Chondrocyte (in vitro differentiated cells): ENCODE measurements around the gene TEKT2. TPM values are rescaled to one million over a fixed set of nuclear protein-coding genes. Genes with fewer than 3 reads are reported as not detected.

Experiments
- DNase-seq: peaks from one replicate; pipeline ENCODE4 v3.0.0; 2021; ENCODE audit warnings: mixed read lengths, low spot score
- H3K27ac Mint-ChIP-seq: one replicate; pipeline ENCODE4 v1.8.0; 2021; ENCODE audit warnings: mild to moderate bottlenecking, moderate library complexity, mixed read lengths; ENCODE audit not compliant: unreplicated experiment
- H3K27me3 Mint-ChIP-seq: 2 replicates; pipeline ENCODE4 v1.8.0; 2021; ENCODE audit warnings: low read depth, mixed read lengths
- H3K36me3 Mint-ChIP-seq: 2 replicates; pipeline ENCODE4 v1.8.0; 2021; ENCODE audit warnings: low read depth, mixed read lengths
- H3K4me1 Mint-ChIP-seq: 2 replicates; pipeline ENCODE4 v1.8.0; 2021; ENCODE audit warnings: low read depth, mild to moderate bottlenecking, mixed read lengths
- H3K4me3 Mint-ChIP-seq: one replicate; pipeline ENCODE4 v1.8.0; 2021; ENCODE audit warnings: mild to moderate bottlenecking, moderate library complexity, mixed read lengths; ENCODE audit not compliant: unreplicated experiment
- H3K9me3 Mint-ChIP-seq: 2 replicates; pipeline ENCODE4 v1.8.0; 2021; ENCODE audit warnings: low read depth, mixed read lengths
- total RNA-seq: library from RNA; stranded (reverse); gene quantifications from 3 replicates; pipeline ENCODE4 v1.2.1, GENCODE V29; 2021
- TF ChIP-seq, protein P1 (sequence below): fragments of 200-600 bp; sonication (generic); IDR thresholded peaks from 2 replicates; pipeline ENCODE4 v1.5.0; 2021; ENCODE audit warnings: antibody characterized with exemption, mild to moderate bottlenecking, moderate library complexity

The TEKT2 gene
- total RNA-seq, 1 donor from 2014 or later = 0.17 TPM

DNA sequence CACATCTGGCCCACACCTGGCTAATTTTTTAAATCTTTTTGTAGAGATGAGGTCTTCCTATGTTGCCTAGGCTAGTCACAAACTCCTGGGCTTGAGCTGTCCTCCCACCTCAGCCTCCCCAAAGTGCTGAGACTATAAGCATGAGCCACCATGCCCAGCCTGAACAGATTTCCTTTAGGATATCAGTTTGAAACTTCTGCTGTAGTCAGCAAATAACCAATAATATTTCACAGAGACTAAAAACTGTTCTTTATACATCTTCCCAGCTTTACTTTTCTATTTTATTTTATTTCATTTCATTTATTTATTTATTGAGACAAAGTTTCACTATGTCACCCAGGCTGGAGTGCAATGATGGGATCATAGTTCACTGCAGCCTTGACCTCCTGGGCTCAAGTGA is 29.9 kb upstream of the TEKT2 start:
- DNase-seq = no peak
- Mint-ChIP-seq H3K36me3 (peaks cover 13% of the 10 kb centered on the region), H3K9me3 (no peaks in the 10 kb centered on the region), H3K4me1 (no peaks in the 10 kb centered on the region), H3K4me3 (no peak overlapping the region), H3K27ac (no peak overlapping the region), H3K27me3 (no peaks in the 10 kb centered on the region)
- TF ChIP-seq, protein P1, sequence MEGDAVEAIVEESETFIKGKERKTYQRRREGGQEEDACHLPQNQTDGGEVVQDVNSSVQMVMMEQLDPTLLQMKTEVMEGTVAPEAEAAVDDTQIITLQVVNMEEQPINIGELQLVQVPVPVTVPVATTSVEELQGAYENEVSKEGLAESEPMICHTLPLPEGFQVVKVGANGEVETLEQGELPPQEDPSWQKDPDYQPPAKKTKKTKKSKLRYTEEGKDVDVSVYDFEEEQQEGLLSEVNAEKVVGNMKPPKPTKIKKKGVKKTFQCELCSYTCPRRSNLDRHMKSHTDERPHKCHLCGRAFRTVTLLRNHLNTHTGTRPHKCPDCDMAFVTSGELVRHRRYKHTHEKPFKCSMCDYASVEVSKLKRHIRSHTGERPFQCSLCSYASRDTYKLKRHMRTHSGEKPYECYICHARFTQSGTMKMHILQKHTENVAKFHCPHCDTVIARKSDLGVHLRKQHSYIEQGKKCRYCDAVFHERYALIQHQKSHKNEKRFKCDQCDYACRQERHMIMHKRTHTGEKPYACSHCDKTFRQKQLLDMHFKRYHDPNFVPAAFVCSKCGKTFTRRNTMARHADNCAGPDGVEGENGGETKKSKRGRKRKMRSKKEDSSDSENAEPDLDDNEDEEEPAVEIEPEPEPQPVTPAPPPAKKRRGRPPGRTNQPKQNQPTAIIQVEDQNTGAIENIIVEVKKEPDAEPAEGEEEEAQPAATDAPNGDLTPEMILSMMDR = no peak

DNA sequence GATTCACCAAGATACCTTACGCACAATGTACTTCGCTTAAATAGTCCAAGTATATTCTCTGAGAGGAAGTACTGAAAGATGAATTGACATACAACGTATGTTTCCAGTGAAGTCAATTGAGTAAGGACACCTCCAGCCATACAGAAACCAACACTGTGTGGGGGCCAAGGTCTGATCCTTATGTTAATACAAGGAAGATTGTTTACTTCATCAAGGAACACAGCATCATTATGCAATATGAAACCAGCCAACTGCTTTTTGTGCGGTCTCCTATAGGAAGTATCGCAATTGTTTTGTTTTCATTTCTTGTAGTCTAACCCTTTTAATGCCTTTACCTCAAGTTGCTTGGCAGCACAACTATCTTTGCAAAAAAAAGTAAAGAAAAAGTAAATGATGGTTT is 28.2 kb upstream of the TEKT2 start:
- Mint-ChIP-seq H3K36me3 (peaks cover 9% of the 10 kb centered on the region), H3K27ac (no peak overlapping the region), H3K9me3 (no peaks in the 10 kb centered on the region), H3K4me3 (no peak overlapping the region), H3K4me1 (no peaks in the 10 kb centered on the region), H3K27me3 (no peaks in the 10 kb centered on the region)
- TF ChIP-seq, protein P1 = no peak
- DNase-seq = no peak

DNA sequence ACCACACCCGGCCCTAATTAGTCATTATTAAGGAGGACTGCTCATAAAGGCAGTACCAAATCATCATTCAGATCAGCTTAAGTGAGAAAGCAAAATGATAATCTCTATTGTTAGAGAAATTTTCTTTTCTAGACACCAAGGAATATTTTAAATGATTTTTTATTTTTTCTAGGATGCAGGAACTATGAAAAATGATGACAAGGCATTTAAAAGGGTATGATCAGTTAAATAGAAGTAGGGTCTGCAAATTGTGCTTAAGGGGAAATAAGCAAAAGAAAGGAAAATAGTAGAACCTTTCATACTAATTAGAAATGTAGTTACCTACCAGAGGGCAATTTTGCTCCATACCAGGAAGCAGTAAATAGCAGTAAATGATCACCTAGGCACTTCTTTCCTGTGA is 21.6 kb upstream of the TEKT2 start:
- Mint-ChIP-seq H3K27me3 (no peaks in the 10 kb centered on the region), H3K9me3 (no peaks in the 10 kb centered on the region), H3K27ac (no peak overlapping the region), H3K36me3 (no peaks in the 10 kb centered on the region), H3K4me3 (no peak overlapping the region), H3K4me1 (no peaks in the 10 kb centered on the region)
- no peak for DNase-seq
- TF ChIP-seq, protein P1 = no peak

DNA sequence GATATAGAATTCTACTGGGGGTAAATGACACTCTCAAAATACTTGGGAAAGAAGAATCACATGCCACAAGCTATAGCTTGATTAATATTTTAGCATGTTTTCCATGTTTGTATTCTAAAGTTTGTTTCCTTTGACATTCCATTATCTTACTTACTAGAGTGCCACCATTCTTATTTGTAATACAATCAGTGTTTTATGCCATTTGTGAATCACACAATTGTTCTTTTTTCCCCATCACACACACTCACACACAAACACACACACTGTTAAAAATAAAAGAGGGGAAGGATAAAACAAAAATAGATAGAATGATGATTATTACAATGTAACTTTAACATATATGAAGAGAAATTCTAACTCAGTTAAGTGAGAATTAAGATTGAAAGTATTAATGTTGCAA is 16.0 kb upstream of the TEKT2 start:
- no peak for DNase-seq
- Mint-ChIP-seq H3K27ac (no peak overlapping the region), H3K36me3 (peaks cover 1% of the 10 kb centered on the region), H3K9me3 (no peaks in the 10 kb centered on the region), H3K27me3 (no peaks in the 10 kb centered on the region), H3K4me3 (no peak overlapping the region), H3K4me1 (no peaks in the 10 kb centered on the region)
- TF ChIP-seq, protein P1 = no peak

DNA sequence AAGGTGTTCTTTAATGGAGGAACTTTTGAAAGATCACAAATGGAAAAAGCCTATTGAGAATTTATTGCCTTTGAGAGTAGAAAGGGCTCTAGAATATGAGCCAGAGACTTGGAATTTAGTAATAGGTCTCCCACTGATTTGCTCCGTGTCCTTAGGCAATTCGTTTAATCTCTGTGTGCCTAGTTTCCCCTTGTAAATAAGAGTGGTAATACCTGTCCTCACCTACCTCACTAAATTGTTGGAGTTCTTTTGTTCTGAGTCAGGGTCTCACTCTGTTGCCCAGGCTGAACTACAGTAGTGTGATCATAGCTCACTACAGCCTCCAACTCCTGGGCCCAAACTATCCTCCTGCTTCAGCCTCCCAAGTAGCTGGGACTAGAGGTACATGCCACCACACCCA is 15.0 kb upstream of the TEKT2 start:
- DNase-seq = no peak
- Mint-ChIP-seq H3K27me3 (no peaks in the 10 kb centered on the region), H3K4me3 (no peak overlapping the region), H3K4me1 (no peaks in the 10 kb centered on the region), H3K27ac (no peak overlapping the region), H3K9me3 (no peaks in the 10 kb centered on the region), H3K36me3 (peaks cover 1% of the 10 kb centered on the region)
- TF ChIP-seq, protein P1 = no peak
